Measurements from ENCODE around the gene MICOS13.
A peak's percentile ranks its signal among the peaks of the same experiment; 100 is the strongest.

The MICOS13 gene

DNA sequence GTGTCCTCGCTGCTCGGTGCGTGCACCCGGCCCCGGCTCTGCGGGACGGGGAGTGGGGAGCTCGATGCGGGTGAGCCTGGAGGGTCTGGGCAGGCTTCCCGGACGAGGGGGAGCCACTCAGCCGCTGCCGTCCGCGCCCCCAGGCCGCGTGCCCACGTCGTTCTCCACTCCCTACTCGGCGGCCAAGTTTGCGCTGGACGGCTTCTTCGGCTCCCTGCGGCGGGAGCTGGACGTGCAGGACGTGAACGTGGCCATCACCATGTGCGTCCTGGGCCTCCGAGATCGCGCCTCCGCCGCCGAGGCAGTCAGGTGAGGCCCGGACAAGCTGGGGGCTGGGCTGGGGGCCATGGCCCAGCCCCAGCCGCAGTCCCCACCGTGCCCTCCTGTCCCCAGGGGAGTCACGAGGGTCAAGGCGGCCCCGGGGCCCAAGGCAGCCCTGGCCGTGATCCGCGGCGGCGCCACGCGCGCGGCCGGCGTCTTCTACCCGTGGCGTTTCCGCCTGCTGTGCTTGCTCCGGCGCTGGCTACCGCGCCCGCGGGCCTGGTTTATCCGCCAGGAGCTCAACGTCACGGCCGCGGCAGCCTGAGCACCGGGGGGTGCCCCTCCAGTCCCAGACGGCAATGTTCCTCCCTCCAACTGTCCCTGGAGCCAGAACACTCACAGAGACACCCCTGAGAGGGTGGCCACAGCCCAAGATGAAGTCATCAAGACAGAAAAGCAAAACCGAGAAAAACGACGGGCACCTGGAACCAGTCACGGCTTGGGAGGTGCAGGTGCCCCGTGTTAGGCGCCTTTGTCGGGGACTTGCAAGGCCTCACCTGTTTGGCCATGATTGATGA lies 7.3 kb upstream of the MICOS13 start:
- no peak for DNase-seq (ENCODE audit: low read depth in 2 of 2)

DNA sequence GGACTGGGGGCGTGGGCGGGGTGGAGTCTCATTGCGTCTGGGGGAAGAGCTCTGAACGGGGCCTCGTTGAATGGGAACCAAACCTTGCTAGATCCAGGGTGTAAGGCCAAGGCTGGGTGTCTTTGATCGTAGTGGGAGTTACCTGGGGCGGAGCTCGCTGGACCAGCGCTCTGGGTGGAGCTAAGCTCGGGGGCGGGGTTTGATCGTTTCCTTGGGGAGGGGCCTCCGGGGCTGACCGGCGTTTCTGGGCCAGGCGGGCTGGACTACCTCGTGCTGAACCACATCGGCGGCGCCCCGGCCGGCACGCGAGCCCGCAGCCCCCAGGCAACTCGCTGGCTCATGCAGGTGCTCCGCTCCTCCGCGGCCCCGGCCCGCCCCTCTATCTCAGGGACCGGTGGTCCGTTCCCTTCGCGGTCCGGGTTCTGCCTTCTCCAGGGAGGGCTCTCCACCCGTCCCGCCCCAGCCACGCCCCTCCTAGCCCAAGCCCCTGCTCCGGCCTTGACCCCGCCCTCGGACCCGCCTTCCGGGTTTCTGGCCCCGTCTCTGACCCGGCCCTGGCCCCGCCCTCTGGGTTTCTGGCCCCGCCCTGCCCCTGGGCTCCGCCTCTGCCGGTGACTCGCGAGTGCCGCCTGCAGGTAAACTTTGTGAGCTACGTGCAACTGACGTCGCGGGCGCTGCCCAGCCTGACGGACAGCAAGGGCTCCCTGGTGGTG lies 6.5 kb upstream of the MICOS13 start:
- DNase-seq (ENCODE audit: low read depth in 2 of 2): peak; percentile 91 to 95

GRCh38 chr19:5686326-5686646 lies 6.0 kb upstream of the MICOS13 start:
- no peak for DNase-seq (ENCODE audit: low read depth in 2 of 2)

DNA sequence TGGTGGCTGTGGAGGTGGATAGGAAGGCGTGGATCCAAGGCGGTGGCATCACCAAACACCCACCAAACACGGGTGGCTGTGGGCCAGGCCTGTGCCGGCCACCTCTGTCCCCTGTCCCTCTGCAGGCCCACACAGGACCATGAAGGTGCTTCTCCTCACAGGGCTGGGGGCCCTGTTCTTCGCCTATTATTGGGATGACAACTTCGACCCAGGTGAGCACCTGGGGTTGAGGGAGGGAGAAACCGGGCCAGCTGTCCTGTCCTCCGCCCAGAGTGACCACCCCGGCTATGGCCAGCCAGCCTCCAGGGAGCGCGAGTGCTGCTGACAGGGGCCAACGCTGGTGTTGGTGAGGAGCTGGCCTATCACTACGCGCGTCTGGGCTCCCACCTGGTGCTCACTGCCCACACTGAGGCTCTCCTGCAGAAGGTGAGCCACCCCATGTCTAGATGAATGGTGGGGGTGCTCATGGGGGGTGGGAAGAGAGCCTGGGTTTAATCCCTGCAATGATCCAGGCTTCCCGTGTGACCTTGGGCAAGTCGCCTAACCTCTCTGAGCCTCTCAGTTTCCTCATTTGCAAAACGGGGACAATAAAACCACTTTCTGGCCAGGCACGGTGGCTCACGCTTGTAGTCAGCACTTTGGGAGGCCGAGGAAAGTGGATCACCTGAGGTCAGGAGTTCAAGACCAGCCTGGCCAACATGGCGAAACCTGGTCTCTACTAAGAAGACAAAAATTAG lies 4.5 kb upstream of the MICOS13 start:
- DNase-seq (ENCODE audit: low read depth in 2 of 2): no peak

DNA sequence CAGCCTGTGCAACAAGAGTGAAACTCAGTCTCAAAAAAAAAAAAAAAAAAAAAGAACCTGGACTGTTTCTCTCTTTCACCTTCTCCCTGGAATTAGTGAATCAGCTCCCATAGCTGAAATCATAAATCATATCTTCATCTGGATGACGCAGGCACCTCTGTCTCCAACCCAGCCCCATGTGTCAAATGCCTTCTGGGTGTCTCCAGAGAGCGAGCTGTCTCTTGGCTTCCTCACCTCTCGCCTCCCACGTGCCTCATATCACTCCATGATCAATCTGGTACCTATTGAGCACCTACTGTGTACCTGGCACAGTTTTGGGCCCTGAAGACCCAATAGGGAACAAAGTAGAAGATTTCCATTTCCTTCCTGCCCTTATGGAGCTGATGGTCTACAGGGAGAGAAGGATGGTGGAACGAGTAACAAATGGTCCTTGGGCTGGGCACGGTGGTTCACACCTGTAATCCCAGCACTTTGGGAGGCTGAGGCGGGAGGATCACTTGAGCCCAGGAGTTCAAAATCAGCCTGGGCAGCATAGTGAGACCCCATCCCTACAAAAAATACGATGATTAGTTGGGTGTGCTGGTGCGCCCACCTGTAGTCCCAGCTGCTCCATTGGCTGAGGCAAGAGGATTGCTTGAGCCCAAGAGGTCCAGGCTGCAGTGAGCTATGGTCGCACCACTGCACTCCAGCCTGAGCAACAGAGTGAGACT lies 3.0 kb upstream of the MICOS13 start:
- DNase-seq (ENCODE audit: low read depth in 2 of 2): no peak

DNA sequence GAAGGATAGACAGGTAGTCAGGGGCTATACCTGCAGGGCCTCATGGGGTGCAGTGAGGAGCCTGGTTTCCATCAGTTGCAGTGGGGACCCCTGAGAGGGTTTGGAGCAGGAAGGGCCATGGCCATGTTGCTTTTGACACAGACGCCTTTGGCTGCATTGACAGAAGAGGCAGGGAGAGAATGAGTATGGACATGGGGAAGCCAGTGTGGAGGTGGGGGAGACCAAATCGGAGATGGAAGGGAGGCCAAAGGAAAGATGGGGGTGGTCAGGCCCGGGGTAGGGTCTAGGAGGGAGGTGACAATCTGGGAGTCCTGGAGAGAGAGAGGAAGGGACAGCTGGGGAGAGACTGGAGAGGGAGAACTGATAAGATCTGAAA lies 1.8 kb upstream of the MICOS13 start:
- DNase-seq (ENCODE audit: low read depth in 2 of 2): no peak

- DNase-seq (ENCODE audit: low read depth in 2 of 2): no peak
These were observed 1.2 kb upstream of the MICOS13 start for GRCh38 chr19:5681391-5682106.

DNA sequence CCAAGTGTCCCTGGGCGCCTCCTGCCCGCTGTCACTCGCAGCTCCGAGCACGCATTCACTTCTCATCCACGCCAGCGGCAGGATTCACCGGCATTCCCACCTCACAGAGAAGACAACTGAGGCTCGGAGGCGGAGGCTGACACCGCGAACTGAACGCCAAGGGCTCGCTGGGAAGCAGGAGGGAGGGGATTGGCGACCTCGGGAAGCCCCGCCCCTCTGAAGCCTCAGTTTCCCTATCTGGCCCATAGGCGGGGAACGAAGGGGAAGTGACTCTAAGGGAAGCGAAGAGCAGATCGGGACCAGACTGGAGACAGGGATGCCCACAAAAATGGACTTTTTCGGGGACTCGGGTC lies 256 bp downstream of the MICOS13 start:
- no peak for DNase-seq (ENCODE audit: low read depth in 2 of 2)

GRCh38 chr19:5679289-5680083 lies 830 bp downstream of the MICOS13 start:
- DNase-seq (ENCODE audit: low read depth in 2 of 2): no peak

GRCh38 chr19:5678071-5678718 lies 2.1 kb downstream of the MICOS13 start:
- no peak for DNase-seq (ENCODE audit: low read depth in 2 of 2)

- no peak for DNase-seq (ENCODE audit: low read depth in 2 of 2)
These were observed 2.7 kb downstream of the MICOS13 start for GRCh38 chr19:5677580-5677979.

DNA sequence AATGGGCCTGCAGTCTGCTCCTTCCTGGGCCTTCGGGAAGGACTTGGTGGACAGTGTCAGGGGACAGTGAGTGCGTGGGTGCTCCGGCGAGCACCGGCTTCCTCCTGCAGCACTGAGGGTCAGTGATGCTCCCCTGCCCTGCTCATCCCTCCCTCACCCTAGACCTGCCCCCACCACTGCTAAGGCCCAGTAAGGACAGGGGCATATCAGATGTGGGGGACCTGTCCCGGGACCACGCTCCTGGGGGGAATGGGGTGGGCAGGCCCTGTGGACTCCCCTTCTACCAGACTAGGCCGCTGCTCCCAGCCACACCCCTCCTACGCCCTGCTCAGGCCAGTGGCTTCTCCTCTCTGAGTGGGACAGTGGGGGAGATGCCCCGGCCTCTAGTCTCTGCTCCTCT lies 3.2 kb downstream of the MICOS13 start:
- no peak for DNase-seq (ENCODE audit: low read depth in 2 of 2)

DNA sequence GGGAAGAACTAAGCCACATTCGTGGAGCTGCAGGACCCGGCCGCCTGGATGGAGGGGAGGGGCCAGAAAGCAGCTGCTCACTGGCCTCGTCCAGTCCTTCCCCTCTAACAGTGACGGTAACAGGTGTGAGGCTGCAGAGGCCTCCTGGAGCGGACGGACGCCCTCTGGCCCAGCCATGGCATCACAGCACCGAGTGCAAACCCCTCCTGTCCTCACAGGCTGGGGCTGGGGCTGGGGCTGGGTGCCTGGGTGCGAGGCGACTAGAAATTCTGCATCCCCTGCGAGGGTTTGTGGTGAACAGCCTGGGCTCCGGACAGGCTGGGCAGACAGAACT lies 3.6 kb downstream of the MICOS13 start:
- no peak for DNase-seq (ENCODE audit: low read depth in 2 of 2)

DNA sequence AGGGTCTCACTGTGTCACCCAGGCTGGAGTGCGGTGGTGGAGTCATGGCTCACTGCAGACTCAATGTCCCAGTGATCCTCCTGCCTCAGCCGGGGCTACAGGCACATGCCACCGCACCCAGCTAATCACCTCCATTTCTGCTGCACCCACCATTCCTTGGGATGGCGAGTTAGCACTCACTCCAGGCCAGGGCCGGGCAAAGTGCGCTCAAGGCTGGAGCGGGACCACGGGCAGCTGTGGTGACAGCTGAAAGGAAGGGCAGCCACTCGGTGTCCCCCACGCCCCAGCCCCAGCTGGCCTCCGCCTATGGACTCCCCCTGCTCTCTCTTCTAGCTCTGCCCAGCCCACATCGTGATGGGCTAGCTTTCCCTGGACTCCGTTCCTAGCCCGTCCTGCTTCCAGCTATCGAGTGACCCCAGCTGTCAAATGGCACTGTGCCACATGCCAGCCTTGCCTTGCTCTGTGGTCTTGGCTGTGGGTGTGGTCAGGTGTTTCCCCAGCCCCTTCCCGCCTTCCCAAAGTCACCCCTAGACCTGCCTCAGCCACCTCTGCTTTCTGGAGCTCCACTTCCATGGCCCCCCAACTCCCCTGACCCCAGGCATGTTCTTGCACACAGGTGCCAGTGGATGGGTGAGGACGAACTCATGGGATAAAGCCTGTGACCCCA lies 4.1 kb downstream of the MICOS13 start:
- DNase-seq (ENCODE audit: low read depth in 2 of 2): no peak

- no peak for DNase-seq (ENCODE audit: low read depth in 2 of 2)
These were observed 5.6 kb downstream of the MICOS13 start for GRCh38 chr19:5674714-5675113.

DNA sequence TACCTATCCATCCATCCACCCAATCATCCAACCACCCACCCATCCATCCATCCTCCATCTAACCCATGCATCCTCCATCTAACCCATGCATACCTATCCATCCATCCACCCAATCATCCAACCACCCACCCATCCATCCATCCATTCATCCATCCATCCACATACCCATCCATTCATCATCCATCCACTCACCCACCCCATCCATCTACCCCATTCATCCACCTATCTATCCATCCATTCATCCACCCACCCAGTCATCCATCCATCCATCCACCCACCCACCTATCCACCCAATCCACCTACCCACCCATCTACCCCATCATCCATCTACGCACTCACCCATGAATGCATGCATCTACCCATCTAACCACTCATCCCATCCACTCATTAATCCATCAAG lies 6.6 kb downstream of the MICOS13 start:
- DNase-seq (ENCODE audit: low read depth in 2 of 2): no peak

- no peak for DNase-seq (ENCODE audit: low read depth in 2 of 2)
These were observed 7.4 kb downstream of the MICOS13 start for GRCh38 chr19:5672708-5673459.

GRCh38 chr19:5671600-5671999 lies 8.7 kb downstream of the MICOS13 start:
- no peak for DNase-seq (ENCODE audit: low read depth in 2 of 2)

- DNase-seq (ENCODE audit: low read depth in 2 of 2): no peak
These were observed 11.1 kb downstream of the MICOS13 start for GRCh38 chr19:5669212-5669611.

Measured in activated CD8-positive, alpha-beta memory T cell treated with anti-CD3 and anti-CD28 coated beads for 4 hours (primary cell).